ENCODE data around the gene ZNF71. TPM values are rescaled to one million over a fixed set of nuclear protein-coding genes. Genes with fewer than 3 reads are reported as not detected.

Gene ZNF71
- total RNA-seq, 2 experiments from 2014 or later = 4.5 to 6.2 TPM

DNA sequence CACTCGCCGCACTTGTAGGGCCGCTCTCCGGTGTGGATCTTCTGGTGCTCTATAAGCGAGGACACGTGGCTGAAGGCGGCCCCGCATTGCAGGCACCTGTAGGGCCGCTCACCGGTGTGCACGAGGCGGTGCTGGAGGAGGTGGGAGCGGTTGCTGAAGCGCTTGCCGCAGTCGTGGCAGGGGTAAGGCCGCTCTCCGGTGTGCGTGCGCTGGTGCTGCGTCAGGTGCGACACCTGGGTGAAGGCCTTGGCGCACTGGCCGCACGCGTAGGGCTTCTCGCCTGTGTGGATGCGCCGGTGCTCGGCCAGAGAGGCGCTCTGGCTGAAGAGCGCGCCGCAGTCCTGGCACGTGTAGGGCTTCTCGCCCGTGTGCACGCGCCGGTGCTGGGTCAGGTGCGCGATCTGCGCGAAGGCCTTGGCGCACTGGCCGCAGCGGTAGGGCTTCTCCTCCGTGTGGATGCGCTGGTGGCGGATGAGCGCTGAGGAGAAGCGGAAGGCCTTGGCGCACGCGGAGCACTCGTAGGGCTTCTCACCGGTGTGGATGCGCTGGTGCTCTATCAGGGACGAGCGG, 68.9 kb downstream of the ZNF71 start:
- Histone ChIP-seq H3K36me3 (ENCODE audit: insufficient read depth, low read length) (no peaks in the 10 kb centered on the region), H2AFZ (ENCODE audit: low read length) (no peak overlapping the region), H3K9me3 (ENCODE audit: low read length) (0 out of 2 replicates have a peak, but pooled peaks cover 5% of the 10 kb centered on the region), H4K20me1 (ENCODE audit: insufficient read depth, low read length) (no peaks in the 10 kb centered on the region), H3K4me1 (ENCODE audit: insufficient read depth, low read length, poor library complexity, severe bottlenecking) (no peaks in the 10 kb centered on the region), H3K27ac (ENCODE audit: low read depth, low read length, poor library complexity, severe bottlenecking) (no peak overlapping the region), H3K4me3 (ENCODE audit: low read depth, low read length, poor library complexity, severe bottlenecking) (no peak overlapping the region), H3K4me2 (ENCODE audit: low read length) (no peak overlapping the region), H3K79me2 (ENCODE audit: insufficient read depth, low read depth, low read length) (no peaks in the 10 kb centered on the region), H3K9me2 (ENCODE audit: insufficient read depth, low read length) (no peaks in the 10 kb centered on the region)
- ChIA-PET POLR2A (no interaction called here), CTCF (ENCODE audit: unreplicated experiment) (no interaction called here)
- no peak for DNase-seq (ENCODE audit: low spot score)
- TF ChIP-seq, protein P1, sequence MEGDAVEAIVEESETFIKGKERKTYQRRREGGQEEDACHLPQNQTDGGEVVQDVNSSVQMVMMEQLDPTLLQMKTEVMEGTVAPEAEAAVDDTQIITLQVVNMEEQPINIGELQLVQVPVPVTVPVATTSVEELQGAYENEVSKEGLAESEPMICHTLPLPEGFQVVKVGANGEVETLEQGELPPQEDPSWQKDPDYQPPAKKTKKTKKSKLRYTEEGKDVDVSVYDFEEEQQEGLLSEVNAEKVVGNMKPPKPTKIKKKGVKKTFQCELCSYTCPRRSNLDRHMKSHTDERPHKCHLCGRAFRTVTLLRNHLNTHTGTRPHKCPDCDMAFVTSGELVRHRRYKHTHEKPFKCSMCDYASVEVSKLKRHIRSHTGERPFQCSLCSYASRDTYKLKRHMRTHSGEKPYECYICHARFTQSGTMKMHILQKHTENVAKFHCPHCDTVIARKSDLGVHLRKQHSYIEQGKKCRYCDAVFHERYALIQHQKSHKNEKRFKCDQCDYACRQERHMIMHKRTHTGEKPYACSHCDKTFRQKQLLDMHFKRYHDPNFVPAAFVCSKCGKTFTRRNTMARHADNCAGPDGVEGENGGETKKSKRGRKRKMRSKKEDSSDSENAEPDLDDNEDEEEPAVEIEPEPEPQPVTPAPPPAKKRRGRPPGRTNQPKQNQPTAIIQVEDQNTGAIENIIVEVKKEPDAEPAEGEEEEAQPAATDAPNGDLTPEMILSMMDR (conservative IDR thresholded peaks at IDR 0.05; ENCODE audit: low read length) = no peak
- TF ChIP-seq EZH2phosphoT487 (IDR thresholded peaks at IDR 0.05; ENCODE audit: borderline replicate concordance, low read depth, low read length) = no peak
- BruUV-seq (replicated peaks) = no TSS peak
- intact Hi-C loops (cut with micrococcal nuclease; ENCODE audit: unreplicated experiment) = no loop called here

DNA sequence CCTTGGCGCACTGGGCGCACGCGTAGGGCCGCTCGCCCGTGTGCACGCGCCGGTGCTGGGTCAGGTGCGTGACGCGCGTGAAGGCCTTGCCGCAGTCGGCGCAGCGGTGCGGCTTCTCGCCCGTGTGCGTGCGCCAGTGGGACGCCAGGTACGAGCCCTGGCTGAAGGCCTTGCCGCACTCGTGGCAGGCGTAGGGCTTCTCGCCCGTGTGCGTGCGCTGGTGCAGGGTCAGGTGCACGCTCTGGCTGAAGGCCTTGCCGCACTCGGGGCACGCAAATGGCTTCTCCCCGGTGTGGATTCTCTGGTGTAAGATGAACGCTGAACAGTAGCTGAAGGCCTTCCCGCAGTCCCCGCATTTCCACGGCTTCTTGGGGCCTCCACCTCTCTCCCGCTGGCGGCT, 69.4 kb downstream of the ZNF71 start:
- Histone ChIP-seq H4K20me1 (ENCODE audit: insufficient read depth, low read length) (no peaks in the 10 kb centered on the region), H3K9me3 (ENCODE audit: low read length) (0 out of 2 replicates have a peak, but pooled peaks cover 5% of the 10 kb centered on the region), H3K36me3 (ENCODE audit: insufficient read depth, low read length) (no peaks in the 10 kb centered on the region), H2AFZ (ENCODE audit: low read length) (no peak overlapping the region), H3K4me1 (ENCODE audit: insufficient read depth, low read length, poor library complexity, severe bottlenecking) (no peaks in the 10 kb centered on the region), H3K79me2 (ENCODE audit: insufficient read depth, low read depth, low read length) (no peaks in the 10 kb centered on the region), H3K4me3 (ENCODE audit: low read depth, low read length, poor library complexity, severe bottlenecking) (no peak overlapping the region), H3K9me2 (ENCODE audit: insufficient read depth, low read length) (no peaks in the 10 kb centered on the region), H3K27ac (ENCODE audit: low read depth, low read length, poor library complexity, severe bottlenecking) (no peak overlapping the region), H3K4me2 (ENCODE audit: low read length) (no peak overlapping the region)
- ChIA-PET POLR2A (no interaction called here), CTCF (ENCODE audit: unreplicated experiment) (no interaction called here)
- no TSS peak for BruUV-seq (replicated peaks)
- no peak for DNase-seq (ENCODE audit: low spot score)
- intact Hi-C loops (cut with micrococcal nuclease; ENCODE audit: unreplicated experiment) = no loop called here
- no peak for TF ChIP-seq EZH2phosphoT487 (IDR thresholded peaks at IDR 0.05; ENCODE audit: borderline replicate concordance, low read depth, low read length)
- TF ChIP-seq, protein P1 (conservative IDR thresholded peaks at IDR 0.05; ENCODE audit: low read length) = no peak

DNA sequence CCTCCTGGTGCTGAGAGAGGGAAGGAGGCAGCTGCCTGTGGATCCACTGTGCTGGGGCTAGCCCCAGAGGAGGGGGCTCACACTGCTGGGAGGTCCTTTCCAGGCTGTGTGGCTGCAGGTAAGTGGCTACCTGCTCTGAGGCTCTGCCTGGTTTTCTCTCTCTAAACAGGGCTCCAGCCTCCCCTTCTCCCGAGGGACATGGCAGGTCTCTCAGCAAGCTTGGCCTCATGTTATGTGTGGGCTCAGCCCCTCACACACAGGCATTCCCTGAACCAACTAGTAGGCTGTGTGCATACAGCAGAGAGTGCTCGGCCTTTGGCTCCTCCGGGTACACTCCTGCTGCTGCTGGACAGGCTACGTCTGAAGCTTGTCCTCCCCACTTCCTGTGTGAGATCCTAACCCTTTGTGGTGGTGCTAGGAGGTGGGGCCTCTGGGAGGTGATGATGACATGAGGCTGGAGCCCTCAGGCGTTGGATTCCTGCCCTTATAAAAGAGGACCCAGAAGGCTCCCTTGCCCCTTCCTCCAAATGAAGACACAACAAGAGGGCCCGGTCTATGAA, 72.3 kb downstream of the ZNF71 start:
- POLR2A ChIA-PET = no interaction called here
- no peak overlapping the region for H2AFZ ChIP-seq (ENCODE audit: low read length)
- no peak for DNase-seq (ENCODE audit: low spot score)
- H4K20me1 ChIP-seq (ENCODE audit: insufficient read depth, low read length) = no peaks in the 10 kb centered on the region
- H3K4me2 ChIP-seq (ENCODE audit: low read length) = no peak overlapping the region
- BruUV-seq (replicated peaks) = no TSS peak
- H3K36me3 ChIP-seq (ENCODE audit: insufficient read depth, low read length) = no peaks in the 10 kb centered on the region
- H3K4me1 ChIP-seq (ENCODE audit: insufficient read depth, low read length, poor library complexity, severe bottlenecking) = no peaks in the 10 kb centered on the region
- no peaks in the 10 kb centered on the region for H3K9me3 ChIP-seq (ENCODE audit: low read length)
- H3K27ac ChIP-seq (ENCODE audit: low read depth, low read length, poor library complexity, severe bottlenecking) = no peak overlapping the region
- H3K9me2 ChIP-seq (ENCODE audit: insufficient read depth, low read length) = no peaks in the 10 kb centered on the region
- CTCF ChIA-PET (ENCODE audit: unreplicated experiment) = no interaction called here
- intact Hi-C loops (cut with micrococcal nuclease; ENCODE audit: unreplicated experiment) = no loop called here
- no peak for TF ChIP-seq EZH2phosphoT487 (IDR thresholded peaks at IDR 0.05; ENCODE audit: borderline replicate concordance, low read depth, low read length)
- TF ChIP-seq, protein P1 (conservative IDR thresholded peaks at IDR 0.05; ENCODE audit: low read length) = no peak
- H3K4me3 ChIP-seq (ENCODE audit: low read depth, low read length, poor library complexity, severe bottlenecking) = no peak overlapping the region
- H3K79me2 ChIP-seq (ENCODE audit: insufficient read depth, low read depth, low read length) = no peaks in the 10 kb centered on the region
